Right lobe of liver (tissue), 6 donors: ENCODE measurements around the gene TLCD4. TPM values are rescaled to one million over a fixed set of nuclear protein-coding genes. Genes with fewer than 3 reads are reported as not detected.

Experiments
- ATAC-seq, 4 donors: fragments of 200-7000 bp; cut with Tn5 transposase; one replicate each; pipeline ENCODE4 v1.9.1; 2020; ENCODE audit warnings: mild to moderate bottlenecking in 4 of 4, moderate library complexity in 4 of 4
- DNase-seq, 3 donors: peaks; one replicate each; pipeline ENCODE4 v3.0.0-alpha.2; 2020
- H3K27ac ChIP-seq, 3 donors: fragments of 200-600 bp; one replicate each; pipeline ENCODE4 v1.8.0; 2022
- H3K27me3 ChIP-seq, 2 donors: fragments of 200-600 bp; one replicate each; pipeline ENCODE4 v1.8.0; 2022
- H3K36me3 ChIP-seq, 4 donors: fragments of 200-600 bp; sonication (generic) in 1 of 4; one replicate each; pipeline versions ENCODE4 v1.5.1 to v1.8.0; 2017 to 2022; ENCODE audit warnings: control low read depth in 1 of 4
- H3K4me1 ChIP-seq, 4 donors: fragments of 200-600 bp; sonication (generic) in 1 of 4; one replicate each; pipeline versions ENCODE4 v1.5.1 to v1.8.0; 2017 to 2022; ENCODE audit warnings: control low read depth in 1 of 4
- H3K4me3 ChIP-seq, 3 donors: fragments of 200-600 bp; one replicate each; pipeline ENCODE4 v1.8.0; 2022
- H3K9me3 ChIP-seq, 4 donors: fragments of 200-600 bp; sonication (generic) in 1 of 4; one replicate each; pipeline versions ENCODE4 v1.5.1 to v1.8.0; 2017 to 2022; ENCODE audit warnings: control low read depth in 1 of 4
- POLR2A ChIP-seq: fragments of 450-650 bp; IDR thresholded peaks from one replicate; pipeline ENCODE4 v1.6.1; 2017; ENCODE audit warnings: antibody characterized with exemption, mild to moderate bottlenecking
- WGBS: methylation state at CpG from one replicate; pipeline ENCODE4 v1.1.6; 2018; ENCODE audit warnings: low coverage, low lambda C conversion rate; ENCODE audit not compliant: insufficient coverage; ENCODE audit errors: missing lambda C conversion rate; 5-methylcytosine and 5-hydroxymethylcytosine counted together
- intact Hi-C, 2 donors: fragments of 100-400 bp; cut with DNase I; formaldehyde crosslinking; loops; one replicate each; pipeline versions ENCODE4 v1.11.2 to v1.14.1; 2022
- total RNA-seq, 6 experiments: library from RNA; depleted of rRNA in 2 of 6; stranded (reverse); fragments of >200 nt in 2 of 6; fragmentation: NEBNext Ultra II Directional in 3 of 6; extraction: Animal tissue kit (Norgen Biotek cat#: 25700) in 3 of 6; gene quantifications; one replicate each; pipeline versions ENCODE4 v1.1.0 to v1.2.4, GENCODE V29; 2016 to 2023
- TF ChIP-seq, protein P1 (sequence below), 4 donors: fragments of 200-600 bp in 3 of 4; fragments of 450-650 bp in 1 of 4; IDR thresholded peaks; one replicate each; pipeline versions ENCODE4 v1.5.1 to v1.8.0; 2016 to 2022; ENCODE audit warnings: antibody characterized with exemption in 4 of 4, mild to moderate bottlenecking in 2 of 4
- donor health status: DM: no; HTN: yes; CAD: no.
- donor health status: DM: no; HTN: no; CAD: no.
- donor health status: DM: no; HTN: no; CAD: no.
- donor health status: DM: no; HTN: yes; CAD: no.
- donor health status: DM: no; HTN: yes; CAD: no.

TLCD4 gene
- total RNA-seq, 6 experiments from 2014 or later, result 45.6 to 181 (median 106) TPM

DNA sequence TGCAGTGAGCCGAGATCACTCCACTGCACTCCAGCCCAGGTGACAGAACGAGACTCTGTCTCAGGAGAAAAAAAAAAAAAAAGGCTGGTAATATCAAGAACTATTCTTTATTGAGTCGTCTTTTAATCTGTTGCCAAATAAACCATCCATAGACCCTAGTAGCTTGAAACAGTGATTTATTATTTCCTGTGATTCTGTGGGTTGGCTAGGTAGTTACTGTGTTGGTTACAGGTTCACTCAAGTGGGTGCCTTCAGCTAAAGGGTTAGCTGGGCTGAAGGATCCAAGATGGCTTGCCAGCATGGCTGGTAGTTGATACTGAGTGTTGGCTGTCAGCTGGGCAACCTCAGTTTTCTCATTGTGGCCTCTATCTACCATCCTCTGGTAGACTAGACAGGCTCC lies 9.2 kb downstream of the TLCD4 start:
- DNase-seq, result no peak
- no peaks in the 10 kb centered on the region for H3K27me3 ChIP-seq
- H3K27ac ChIP-seq, result no peak overlapping the region
- WGBS, result 80% methylated on average over 3 of the region's 3 CpGs
- no peak for ATAC-seq
- TF ChIP-seq POLR2A, result no peak
- TF ChIP-seq, protein P1, sequence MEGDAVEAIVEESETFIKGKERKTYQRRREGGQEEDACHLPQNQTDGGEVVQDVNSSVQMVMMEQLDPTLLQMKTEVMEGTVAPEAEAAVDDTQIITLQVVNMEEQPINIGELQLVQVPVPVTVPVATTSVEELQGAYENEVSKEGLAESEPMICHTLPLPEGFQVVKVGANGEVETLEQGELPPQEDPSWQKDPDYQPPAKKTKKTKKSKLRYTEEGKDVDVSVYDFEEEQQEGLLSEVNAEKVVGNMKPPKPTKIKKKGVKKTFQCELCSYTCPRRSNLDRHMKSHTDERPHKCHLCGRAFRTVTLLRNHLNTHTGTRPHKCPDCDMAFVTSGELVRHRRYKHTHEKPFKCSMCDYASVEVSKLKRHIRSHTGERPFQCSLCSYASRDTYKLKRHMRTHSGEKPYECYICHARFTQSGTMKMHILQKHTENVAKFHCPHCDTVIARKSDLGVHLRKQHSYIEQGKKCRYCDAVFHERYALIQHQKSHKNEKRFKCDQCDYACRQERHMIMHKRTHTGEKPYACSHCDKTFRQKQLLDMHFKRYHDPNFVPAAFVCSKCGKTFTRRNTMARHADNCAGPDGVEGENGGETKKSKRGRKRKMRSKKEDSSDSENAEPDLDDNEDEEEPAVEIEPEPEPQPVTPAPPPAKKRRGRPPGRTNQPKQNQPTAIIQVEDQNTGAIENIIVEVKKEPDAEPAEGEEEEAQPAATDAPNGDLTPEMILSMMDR (IDR thresholded peaks at IDR 0.05), result no peak
- no peak overlapping the region for H3K4me3 ChIP-seq
- intact Hi-C loops, result no loop called here
- H3K9me3 ChIP-seq, result no peaks in the 10 kb centered on the region
- H3K4me1 ChIP-seq, result peaks cover 0 to 83% (median 14%) of the 10 kb centered on the region in 4 donors
- no peaks in the 10 kb centered on the region for H3K36me3 ChIP-seq

DNA sequence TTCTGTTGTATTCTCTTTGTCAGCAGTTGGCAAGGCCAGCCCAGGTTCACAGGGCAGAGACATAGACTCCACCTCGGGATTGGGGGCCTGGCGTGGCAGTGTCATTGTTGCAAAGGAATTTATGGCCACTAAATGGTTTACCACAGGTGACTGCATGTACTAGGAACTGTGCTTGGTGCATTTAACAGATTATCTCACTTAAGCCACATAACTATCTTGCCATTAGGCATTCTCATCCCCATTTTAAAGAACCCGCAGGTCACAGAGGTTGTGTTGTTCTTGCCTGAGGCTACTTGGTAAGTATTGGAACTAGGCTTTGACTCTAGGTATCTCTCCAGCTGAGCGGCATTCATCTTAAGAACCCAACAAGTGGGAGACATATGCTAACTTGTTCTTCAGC lies 9.7 kb downstream of the TLCD4 start:
- DNase-seq, result no peak
- no peaks in the 10 kb centered on the region for H3K27me3 ChIP-seq
- 83% methylated on average over 1 of the region's 4 CpGs for WGBS
- ATAC-seq, result no peak
- no peaks in the 10 kb centered on the region for H3K36me3 ChIP-seq
- intact Hi-C loops, result no loop called here
- TF ChIP-seq, protein P1 (IDR thresholded peaks at IDR 0.05), result no peak
- TF ChIP-seq POLR2A, result no peak
- H3K27ac ChIP-seq, result no peak overlapping the region
- no peaks in the 10 kb centered on the region for H3K9me3 ChIP-seq
- no peak overlapping the region for H3K4me3 ChIP-seq
- H3K4me1 ChIP-seq, result peaks cover 0 to 83% (median 13%) of the 10 kb centered on the region in 4 donors

DNA sequence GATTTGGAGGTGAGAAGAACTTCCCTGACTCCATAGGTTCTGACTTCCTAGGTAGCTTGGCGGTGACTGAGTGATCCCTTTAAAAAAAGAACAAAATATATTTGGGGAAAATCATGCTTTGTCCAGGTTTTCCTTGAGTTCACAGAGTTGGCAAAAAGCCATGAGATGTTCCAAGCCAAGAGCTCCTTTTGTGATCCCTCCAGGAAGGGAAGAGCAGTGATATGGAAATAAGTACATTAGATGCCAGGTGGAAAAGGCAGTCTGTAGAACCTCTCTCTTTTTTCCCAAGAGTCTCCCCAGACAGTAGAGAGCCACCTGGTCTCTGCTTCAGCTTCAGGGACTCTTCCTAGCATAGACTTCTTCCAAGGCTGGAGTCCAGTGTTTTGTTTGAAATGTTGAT lies 10.2 kb downstream of the TLCD4 start:
- ATAC-seq (no peak), DNase-seq (no peak)
- peaks cover 0 to 84% (median 13%) of the 10 kb centered on the region in 4 donors for H3K4me1 ChIP-seq
- no peaks in the 10 kb centered on the region for H3K36me3 ChIP-seq
- TF ChIP-seq POLR2A, result no peak
- TF ChIP-seq, protein P1 (IDR thresholded peaks at IDR 0.05), result no peak
- WGBS, result 80% methylated on average over 1 of the region's 1 CpG
- no peak overlapping the region for H3K27ac ChIP-seq
- intact Hi-C loops, result no loop called here
- no peak overlapping the region for H3K4me3 ChIP-seq
- H3K9me3 ChIP-seq, result no peaks in the 10 kb centered on the region
- H3K27me3 ChIP-seq, result no peaks in the 10 kb centered on the region

DNA sequence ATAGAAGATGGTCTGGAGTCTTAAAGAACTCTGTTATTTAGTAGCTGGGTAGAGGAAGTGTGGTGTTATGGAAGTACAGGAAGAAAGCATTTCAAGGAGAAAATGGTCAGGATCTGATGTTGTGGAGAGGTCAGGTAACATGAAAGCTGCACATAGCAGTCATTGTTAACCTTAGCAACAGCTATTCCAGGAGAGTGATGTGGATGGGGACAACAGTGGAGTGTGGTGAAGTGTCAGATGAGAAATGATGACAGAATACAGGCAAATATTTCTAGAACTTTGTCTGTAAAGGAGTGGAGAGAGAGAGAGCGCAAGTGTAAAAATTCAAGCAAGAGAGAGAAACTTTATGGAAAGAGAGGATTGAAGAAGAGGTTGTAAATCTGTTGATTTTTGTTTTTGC lies 15.6 kb downstream of the TLCD4 start:
- WGBS, result 92% methylated on average over 1 of the region's 1 CpG
- ATAC-seq (peak in 1 of 4 donors; percentile 25), DNase-seq (no peak)
- intact Hi-C loops, result no loop called here
- no peak for TF ChIP-seq POLR2A
- TF ChIP-seq, protein P1 (IDR thresholded peaks at IDR 0.05), result no peak
- no peaks in the 10 kb centered on the region for H3K27me3 ChIP-seq
- no peak overlapping the region for H3K4me3 ChIP-seq
- H3K27ac ChIP-seq, result peak overlapping the region in 1 of 3 donors; percentile 19
- peaks cover 0 to under 1% (median 0%) of the 10 kb centered on the region in 4 donors for H3K36me3 ChIP-seq
- peaks cover 0 to 78% (median 11%) of the 10 kb centered on the region in 4 donors for H3K4me1 ChIP-seq
- H3K9me3 ChIP-seq, result no peaks in the 10 kb centered on the region

DNA sequence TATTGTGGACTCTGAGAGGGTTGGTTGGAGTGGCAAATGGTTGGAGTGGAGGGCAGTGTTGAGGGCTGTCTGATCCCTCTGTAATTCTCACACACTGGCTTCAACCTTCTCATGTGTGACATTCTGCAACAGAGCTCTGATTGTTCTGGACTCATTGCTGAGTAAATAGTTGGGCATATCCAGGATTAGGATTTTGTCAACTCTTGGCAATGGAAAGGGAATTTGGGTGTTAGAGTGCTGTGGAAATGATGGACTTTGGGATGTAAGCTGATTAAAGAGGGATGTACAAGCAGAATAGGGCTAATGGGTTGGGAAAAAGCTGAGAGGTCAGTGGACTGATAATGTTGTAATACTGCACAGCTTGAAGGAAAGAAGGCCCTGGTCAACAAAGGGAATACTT lies 16.5 kb downstream of the TLCD4 start:
- DNase-seq (peak in 1 of 3 donors; percentile 61), ATAC-seq (peak; percentile 78 to 90 (median 84))
- TF ChIP-seq POLR2A, result no peak
- TF ChIP-seq, protein P1 (IDR thresholded peaks at IDR 0.05), result no peak
- Histone ChIP-seq H3K4me3 (no peak overlapping the region), H3K9me3 (no peaks in the 10 kb centered on the region), H3K36me3 (peaks cover 0 to 10% (median 3%) of the 10 kb centered on the region in 4 donors), H3K27ac (peak overlapping the region; percentile 0 to 65 (median 8)), H3K27me3 (no peaks in the 10 kb centered on the region), H3K4me1 (peaks cover 0 to 69% (median 11%) of the 10 kb centered on the region in 4 donors)
- intact Hi-C loops, result no loop called here
